HG03520 (cell line): ENCODE measurements around the gene MUC6.
"Not testable (repeated sequence)": the region's sequence is repeated elsewhere in the genome, so short reads cannot be mapped to it uniquely, and the experiment has no call there.

ENCODE experiments used
- ATAC-seq: cut with Tn5 transposase; IDR thresholded peaks from one replicate; pipeline ENCODE4 v1.9.1; 2021; ENCODE audit warnings: mild to moderate bottlenecking, moderate library complexity; ENCODE audit not compliant: unreplicated experiment

Gene MUC6

GRCh38 chr11:1025410-1026162, 10.9 kb downstream of the MUC6 start:
- ATAC-seq = no peak

GRCh38 chr11:1024597-1025409, 11.7 kb downstream of the MUC6 start:
- no peak for ATAC-seq

GRCh38 chr11:1023811-1024596, 12.5 kb downstream of the MUC6 start:
- ATAC-seq = no peak

- ATAC-seq = no peak
Measured at GRCh38 chr11:1022908-1023810, 13.4 kb downstream of the MUC6 start.

- ATAC-seq = no peak
Measured at GRCh38 chr11:1022411-1022810, 14.1 kb downstream of the MUC6 start.

- no peak for ATAC-seq
Measured at GRCh38 chr11:1020211-1020905, 16.2 kb downstream of the MUC6 start.

GRCh38 chr11:1019321-1019910, 17.1 kb downstream of the MUC6 start:
- ATAC-seq = no peak

GRCh38 chr11:1018091-1018490, 18.4 kb downstream of the MUC6 start:
- no peak for ATAC-seq

GRCh38 chr11:1017269-1018005, 19.1 kb downstream of the MUC6 start:
- no peak for ATAC-seq

- ATAC-seq = not testable (repeated sequence)
Measured at GRCh38 chr11:1016610-1017126, 19.9 kb downstream of the MUC6 start.

GRCh38 chr11:1015826-1016545, 20.5 kb downstream of the MUC6 start:
- no peak for ATAC-seq

- ATAC-seq = no peak
Measured at GRCh38 chr11:1015064-1015463, 21.5 kb downstream of the MUC6 start.

- ATAC-seq = no peak
Measured at GRCh38 chr11:1014276-1014675, 22.2 kb downstream of the MUC6 start.

GRCh38 chr11:1013631-1013935, 22.9 kb downstream of the MUC6 start:
- no peak for ATAC-seq

- no peak for ATAC-seq
Measured at GRCh38 chr11:1012740-1013630, 23.5 kb downstream of the MUC6 start.

- ATAC-seq = no peak
Measured at GRCh38 chr11:1012291-1012690, 24.2 kb downstream of the MUC6 start.

- no peak for ATAC-seq
Measured at GRCh38 chr11:1011320-1011698, 25.2 kb downstream of the MUC6 start.
